Activated CD8-positive, alpha-beta memory T cell treated with anti-CD3 and anti-CD28 coated beads, Interleukin-2, amount 50 U/mL, for 24 hours (primary cell): ENCODE measurements around the gene EEF1G.

Source experiments
- DNase-seq: peaks from one replicate; pipeline ENCODE4 v3.0.0-alpha.2; 2020; ENCODE audit errors: extremely low read depth

Gene EEF1G

GRCh38 chr11:62540804-62541701 lies 32.6 kb downstream of the EEF1G start:
- DNase-seq: no peak

- DNase-seq: no peak
Observed at GRCh38 chr11:62539238-62539925, 34.3 kb downstream of the EEF1G start.

GRCh38 chr11:62538470-62539237 lies 35.0 kb downstream of the EEF1G start:
- no peak for DNase-seq

GRCh38 chr11:62536301-62536957 lies 37.3 kb downstream of the EEF1G start:
- DNase-seq: no peak

GRCh38 chr11:62535802-62536201 lies 37.9 kb downstream of the EEF1G start:
- DNase-seq: no peak

- no peak for DNase-seq
Observed at GRCh38 chr11:62534779-62535545, 38.7 kb downstream of the EEF1G start.

GRCh38 chr11:62532096-62532495 lies 41.6 kb downstream of the EEF1G start:
- DNase-seq: no peak

- DNase-seq: no peak
Observed at GRCh38 chr11:62516736-62517371, 56.8 kb downstream of the EEF1G start.

GRCh38 chr11:62514151-62514550 lies 59.5 kb downstream of the EEF1G start:
- DNase-seq: no peak

GRCh38 chr11:62513626-62514025 lies 60.1 kb downstream of the EEF1G start:
- DNase-seq: no peak

- DNase-seq: no peak
Observed at GRCh38 chr11:62512961-62513360, 60.7 kb downstream of the EEF1G start.
